Effector CD8-positive, alpha-beta T cell (primary cell): Measurements from ENCODE around the gene PPP2CA.
"Not testable (repeated sequence)": the region's sequence is repeated elsewhere in the genome, so short reads cannot be mapped to it uniquely, and the experiment has no call there.

Experiments used
- DNase-seq: peaks from one replicate; lab custom pipeline; 2025; lab: John Stamatoyannopoulos, UW

PPP2CA gene

GRCh38 chr5:134245101-134245604 is 19.3 kb upstream of the PPP2CA start:
- DNase-seq = no peak

- DNase-seq = no peak
Measured at GRCh38 chr5:134242146-134242545, 16.3 kb upstream of the PPP2CA start.

GRCh38 chr5:134240421-134240962 is 14.6 kb upstream of the PPP2CA start:
- no peak for DNase-seq

GRCh38 chr5:134236820-134237219 is 10.9 kb upstream of the PPP2CA start:
- DNase-seq = no peak

GRCh38 chr5:134236318-134236717 is 10.4 kb upstream of the PPP2CA start:
- DNase-seq = no peak

GRCh38 chr5:134228624-134229023 is 2.8 kb upstream of the PPP2CA start:
- no peak for DNase-seq

- no peak for DNase-seq
Measured at GRCh38 chr5:134227776-134228175, 1.9 kb upstream of the PPP2CA start.

GRCh38 chr5:134227259-134227658 is 1.4 kb upstream of the PPP2CA start:
- no peak for DNase-seq

- no peak for DNase-seq
Measured at GRCh38 chr5:134226441-134227192, 744 bp upstream of the PPP2CA start.

GRCh38 chr5:134224888-134225779 is 739 bp downstream of the PPP2CA start:
- peak; percentile 58 for DNase-seq

GRCh38 chr5:134223406-134224248 is 2.2 kb downstream of the PPP2CA start:
- DNase-seq = no peak

GRCh38 chr5:134221690-134222089 is 4.2 kb downstream of the PPP2CA start:
- DNase-seq = not testable (repeated sequence)

- no peak for DNase-seq
Measured at GRCh38 chr5:134215757-134216156, 10.1 kb downstream of the PPP2CA start.

- not testable (repeated sequence) for DNase-seq
Measured at GRCh38 chr5:134211263-134212031, 14.4 kb downstream of the PPP2CA start.

GRCh38 chr5:134209477-134210245 is 16.2 kb downstream of the PPP2CA start:
- no peak for DNase-seq

- DNase-seq = no peak
Measured at GRCh38 chr5:134207696-134208095, 18.2 kb downstream of the PPP2CA start.

GRCh38 chr5:134206627-134207160 is 19.2 kb downstream of the PPP2CA start:
- no peak for DNase-seq

GRCh38 chr5:134204575-134204974 is 21.3 kb downstream of the PPP2CA start:
- no peak for DNase-seq

- no peak for DNase-seq
Measured at GRCh38 chr5:134203630-134204029, 22.2 kb downstream of the PPP2CA start.

GRCh38 chr5:134195666-134196065 is 30.2 kb downstream of the PPP2CA start:
- DNase-seq = no peak
